Measurements from ENCODE around the gene FAM193B.

The FAM193B gene

GRCh38 chr5:177554474-177555111 lies at the start of gene FAM193B:
Gene FAM193B, minus strand, starts transcription at chr5:177554563. Its CDS starts 105 bp downstream, at chr5:177554458.
- no peak for TF ChIP-seq ISL1 (CRISPR knock-in tag; IDR thresholded peaks at IDR 0.05)
- no peak for TF ChIP-seq ZC3H10 (CRISPR knock-in tag; IDR thresholded peaks at IDR 0.05)
- TF ChIP-seq ZNF565 (CRISPR knock-in tag; conservative IDR thresholded peaks at IDR 0.05; ENCODE audit: low read depth): no peak
- no peak for TF ChIP-seq CSDC2 (CRISPR knock-in tag; IDR thresholded peaks at IDR 0.05)
- TF ChIP-seq PATZ1 (CRISPR knock-in tag; IDR thresholded peaks at IDR 0.05; ENCODE audit: borderline replicate concordance): 0 out of 2 replicates have a peak, but pooled peaks have one; percentile 50
- no peak for TF ChIP-seq ZNF8 (CRISPR knock-in tag; IDR thresholded peaks at IDR 0.05)
- no peak for TF ChIP-seq ZFP30 (CRISPR knock-in tag; IDR thresholded peaks at IDR 0.05)
- TF ChIP-seq PPARA (CRISPR knock-in tag; IDR thresholded peaks at IDR 0.05; ENCODE audit: borderline replicate concordance): no peak
- ATAC-seq: peak; percentile 87

- no peak for ATAC-seq
- TF ChIP-seq CSDC2 (CRISPR knock-in tag; IDR thresholded peaks at IDR 0.05) (no peak), TSHZ2 (CRISPR knock-in tag; IDR thresholded peaks at IDR 0.05) (no peak), CREB5 (CRISPR knock-in tag; IDR thresholded peaks at IDR 0.05; ENCODE audit: low read depth) (no peak), BACH2 (CRISPR knock-in tag; IDR thresholded peaks at IDR 0.05; ENCODE audit: borderline replicate concordance) (no peak), ZFP3 (CRISPR knock-in tag; IDR thresholded peaks at IDR 0.05) (no peak), ZNF8 (CRISPR knock-in tag; IDR thresholded peaks at IDR 0.05) (no peak), RARB (CRISPR knock-in tag; IDR thresholded peaks at IDR 0.05) (no peak), POU6F1 (CRISPR knock-in tag; IDR thresholded peaks at IDR 0.05; ENCODE audit: borderline replicate concordance, low read depth) (no peak), ZNF70 (CRISPR knock-in tag; IDR thresholded peaks at IDR 0.05) (no peak), CSRNP3 (CRISPR knock-in tag; IDR thresholded peaks at IDR 0.05) (no peak), ESRRG (CRISPR knock-in tag; IDR thresholded peaks at IDR 0.05) (no peak), TCF4 (CRISPR knock-in tag; IDR thresholded peaks at IDR 0.05; ENCODE audit: borderline replicate concordance) (no peak), SNAI2 (CRISPR knock-in tag; IDR thresholded peaks at IDR 0.05) (no peak), ZNF565 (CRISPR knock-in tag; conservative IDR thresholded peaks at IDR 0.05; ENCODE audit: low read depth) (no peak), ZC3H10 (CRISPR knock-in tag; IDR thresholded peaks at IDR 0.05) (no peak), PPARA (CRISPR knock-in tag; IDR thresholded peaks at IDR 0.05; ENCODE audit: borderline replicate concordance) (no peak), GLIS3 (CRISPR knock-in tag; IDR thresholded peaks at IDR 0.05) (no peak)
Observed at GRCh38 chr5:177604116-177604521, 49.8 kb upstream of the FAM193B start.

- no peak for ATAC-seq
- TF ChIP-seq OSR1 (CRISPR knock-in tag; IDR thresholded peaks at IDR 0.05) (no peak), CSRNP3 (CRISPR knock-in tag; IDR thresholded peaks at IDR 0.05) (no peak), POU6F1 (CRISPR knock-in tag; IDR thresholded peaks at IDR 0.05; ENCODE audit: borderline replicate concordance, low read depth) (no peak), ZNF70 (CRISPR knock-in tag; IDR thresholded peaks at IDR 0.05) (no peak), ARNTL (CRISPR knock-in tag; IDR thresholded peaks at IDR 0.05; ENCODE audit: borderline replicate concordance, low read depth) (no peak), TCF4 (CRISPR knock-in tag; IDR thresholded peaks at IDR 0.05; ENCODE audit: borderline replicate concordance) (no peak), ZFP3 (CRISPR knock-in tag; IDR thresholded peaks at IDR 0.05) (no peak), PPARA (CRISPR knock-in tag; IDR thresholded peaks at IDR 0.05; ENCODE audit: borderline replicate concordance) (no peak), ZNF8 (CRISPR knock-in tag; IDR thresholded peaks at IDR 0.05) (no peak), TOX (CRISPR knock-in tag; IDR thresholded peaks at IDR 0.05; ENCODE audit: borderline replicate concordance) (no peak), CREB5 (CRISPR knock-in tag; IDR thresholded peaks at IDR 0.05; ENCODE audit: low read depth) (no peak), ESRRG (CRISPR knock-in tag; IDR thresholded peaks at IDR 0.05) (no peak), ISL1 (CRISPR knock-in tag; IDR thresholded peaks at IDR 0.05) (no peak)
Observed at GRCh38 chr5:177603631-177604030, 49.3 kb upstream of the FAM193B start.
